ENCODE data around the gene CAMKK2.

- TF ChIP-seq ZNF274 (IDR thresholded peaks at IDR 0.05; ENCODE audit: low read depth, low read length) (no peak), YY1 (IDR thresholded peaks at IDR 0.05; ENCODE audit: insufficient read depth, insufficient read length) (no peak), SUZ12 (IDR thresholded peaks at IDR 0.05; ENCODE audit: extremely low read depth, insufficient read depth, insufficient read length) (no peak)
Observed at GRCh38 chr12:121299662-121300061, 3.2 kb upstream of the CAMKK2 start.

All from NT2/D1 (cell line).